ENCODE data around the gene KCNG2.

- TF ChIP-seq CTCF (IDR thresholded peaks at IDR 0.05) (no peak), POLR2A (IDR thresholded peaks at IDR 0.05) (no peak)
These were observed 25.4 kb downstream of the KCNG2 start for GRCh38 chr18:79823120-79823519.

Measured in body of pancreas (tissue), 4 donors.